GM15510 (cell line): Measurements from ENCODE around the gene CEP95.

Experiments used
- POLR2A ChIP-seq: IDR thresholded peaks from 3 replicates; pipeline ENCODE4 v1.6.1; 2011; ENCODE audit warnings: borderline replicate concordance; ENCODE audit not compliant: insufficient read length; ENCODE audit errors: extremely low read depth

Gene CEP95

GRCh38 chr17:64491994-64492393, 14.8 kb upstream of the CEP95 start:
- no peak for TF ChIP-seq POLR2A

GRCh38 chr17:64492481-64493109, 14.2 kb upstream of the CEP95 start:
- TF ChIP-seq POLR2A, result no peak

GRCh38 chr17:64494121-64494520, 12.7 kb upstream of the CEP95 start:
- no peak for TF ChIP-seq POLR2A

GRCh38 chr17:64496348-64496785, 10.4 kb upstream of the CEP95 start:
- no peak for TF ChIP-seq POLR2A

- peak; percentile 95 for TF ChIP-seq POLR2A
Measured at GRCh38 chr17:64496786-64497564, 9.8 kb upstream of the CEP95 start, which contains the start of gene POLG2. POLG2 (minus strand) TSS chr17:64497054; CDS start chr17:64496968, 86 bp downstream.

GRCh38 chr17:64497565-64498035, 9.2 kb upstream of the CEP95 start:
- TF ChIP-seq POLR2A, result no peak

GRCh38 chr17:64498308-64499203, 8.2 kb upstream of the CEP95 start:
- peak; percentile 8 for TF ChIP-seq POLR2A

- TF ChIP-seq POLR2A, result no peak
Measured at GRCh38 chr17:64499805-64500486, 6.8 kb upstream of the CEP95 start.

- no peak for TF ChIP-seq POLR2A
Measured at GRCh38 chr17:64500487-64500859, 6.3 kb upstream of the CEP95 start.

GRCh38 chr17:64500862-64501765, 5.7 kb upstream of the CEP95 start:
- no peak for TF ChIP-seq POLR2A

- no peak for TF ChIP-seq POLR2A
Measured at GRCh38 chr17:64502021-64502420, 4.8 kb upstream of the CEP95 start.

GRCh38 chr17:64502809-64503208, 4.0 kb upstream of the CEP95 start:
- TF ChIP-seq POLR2A, result no peak

- no peak for TF ChIP-seq POLR2A
Measured at GRCh38 chr17:64503341-64503740, 3.4 kb upstream of the CEP95 start.
